WERI-Rb-1 (cell line): ENCODE results near the gene GAREM1.

Source experiments
- DNase-seq: peaks from one replicate; pipeline ENCODE4 v3.0.0-alpha.2; 2020
- H3K27ac ChIP-seq: fragments of 250-450 bp; sonication (Bioruptor Pico); 2 replicates; pipeline ENCODE4 v1.5.1; 2020; ENCODE audit warnings: mild to moderate bottlenecking, moderate library complexity
- H3K27me3 ChIP-seq: fragments of 250-450 bp; sonication (Bioruptor Pico); 2 replicates; pipeline ENCODE4 v1.5.1; 2021; ENCODE audit warnings: mild to moderate bottlenecking, low read depth, moderate library complexity; ENCODE audit not compliant: insufficient read depth, severe bottlenecking
- H3K36me3 ChIP-seq: fragments of 250-450 bp; sonication (Bioruptor Pico); 2 replicates; pipeline ENCODE4 v1.5.1; 2020; ENCODE audit warnings: mild to moderate bottlenecking, moderate library complexity
- H3K4me3 ChIP-seq: 2 replicates; pipeline ENCODE4 v1.5.1; 2011; ENCODE audit warnings: low read depth, mild to moderate bottlenecking, control low read depth, low read length
- H3K9me3 ChIP-seq: fragments of 250-450 bp; sonication (Bioruptor Pico); 2 replicates; pipeline ENCODE4 v1.5.1; 2021; ENCODE audit warnings: mild to moderate bottlenecking, moderate library complexity; ENCODE audit not compliant: severe bottlenecking
- CTCF ChIP-seq: IDR thresholded peaks from 2 replicates; pipeline ENCODE4 v1.5.1; 2011; ENCODE audit warnings: low read depth, mild to moderate bottlenecking, control low read depth, inconsistent platforms, low read length

The GAREM1 gene

GRCh38 chr18:32275221-32275620, 195.5 kb downstream of the GAREM1 start:
- TF ChIP-seq CTCF = no peak
- Histone ChIP-seq H3K27me3 (peaks cover 65% of the 10 kb centered on the region), H3K9me3 (no peaks in the 10 kb centered on the region), H3K36me3 (no peaks in the 10 kb centered on the region), H3K4me3 (no peak overlapping the region), H3K27ac (no peak overlapping the region)
- DNase-seq = no peak

- peaks cover 71% of the 10 kb centered on the region for H3K27me3 ChIP-seq
- H3K4me3 ChIP-seq = no peak overlapping the region
- DNase-seq = no peak
- H3K27ac ChIP-seq = no peak overlapping the region
- TF ChIP-seq CTCF = no peak
- no peaks in the 10 kb centered on the region for H3K9me3 ChIP-seq
- H3K36me3 ChIP-seq = no peaks in the 10 kb centered on the region
These were observed 196.4 kb downstream of the GAREM1 start for GRCh38 chr18:32274307-32274706.

GRCh38 chr18:32271672-32272208, 198.9 kb downstream of the GAREM1 start:
- peaks cover 63% of the 10 kb centered on the region for H3K27me3 ChIP-seq
- peak; percentile 46 for TF ChIP-seq CTCF
- peak; percentile 14 for DNase-seq

GRCh38 chr18:32270341-32270740, 200.3 kb downstream of the GAREM1 start:
- no peak overlapping the region for H3K4me3 ChIP-seq
- H3K36me3 ChIP-seq = no peaks in the 10 kb centered on the region
- H3K27ac ChIP-seq = no peak overlapping the region
- DNase-seq = no peak
- no peak for TF ChIP-seq CTCF
- H3K27me3 ChIP-seq = peaks cover 57% of the 10 kb centered on the region
- no peaks in the 10 kb centered on the region for H3K9me3 ChIP-seq

More at GRCh38 chr18:32271672-32272208, 198.9 kb downstream of the GAREM1 start:
- no peaks in the 10 kb centered on the region for H3K36me3 ChIP-seq
- H3K27ac ChIP-seq = no peak overlapping the region
- H3K9me3 ChIP-seq = no peaks in the 10 kb centered on the region
- no peak overlapping the region for H3K4me3 ChIP-seq

- no peak for DNase-seq
- H3K27me3 ChIP-seq = peaks cover 48% of the 10 kb centered on the region
- no peaks in the 10 kb centered on the region for H3K9me3 ChIP-seq
- no peak overlapping the region for H3K4me3 ChIP-seq
- no peak for TF ChIP-seq CTCF
- no peaks in the 10 kb centered on the region for H3K36me3 ChIP-seq
- no peak overlapping the region for H3K27ac ChIP-seq
These were observed 203.2 kb downstream of the GAREM1 start for GRCh38 chr18:32267463-32267862.

- no peak for TF ChIP-seq CTCF
- no peak for DNase-seq
- H3K27ac ChIP-seq = no peak overlapping the region
- H3K36me3 ChIP-seq = no peaks in the 10 kb centered on the region
- H3K9me3 ChIP-seq = no peaks in the 10 kb centered on the region
- no peak overlapping the region for H3K4me3 ChIP-seq
- H3K27me3 ChIP-seq = peaks cover 44% of the 10 kb centered on the region
These were observed 206.3 kb downstream of the GAREM1 start for GRCh38 chr18:32264401-32264800.
